Subcutaneous adipose tissue (tissue), 4 donors: ENCODE results near the gene NAV2. TPM values are rescaled to one million over a fixed set of nuclear protein-coding genes. Genes with fewer than 3 reads are reported as not detected.

Experiments used
- CTCF ChIP-seq: fragments of 450-650 bp; IDR thresholded peaks from one replicate; pipeline ENCODE4 v1.5.1; 2016; ENCODE audit warnings: low read depth, mild to moderate bottlenecking, control low read depth, antibody characterized with exemption, moderate library complexity
- total RNA-seq, 4 donors: library from RNA; depleted of rRNA; stranded (reverse); fragments of >200 nt; gene quantifications; one replicate each; pipeline ENCODE4 v1.1.0, GENCODE V29; 2016

NAV2 gene
- total RNA-seq, 4 donors from 2014 or later, result 13.6 to 31.5 (median 27.8) TPM

- TF ChIP-seq CTCF, result no peak
Measured at GRCh38 chr11:19816817-19817216, 104.2 kb downstream of the NAV2 start.

GRCh38 chr11:19817265-19817851 lies 104.7 kb downstream of the NAV2 start:
- TF ChIP-seq CTCF, result no peak

- no peak for TF ChIP-seq CTCF
Measured at GRCh38 chr11:19817870-19818269, 105.2 kb downstream of the NAV2 start.

GRCh38 chr11:19818619-19819018 lies 106.0 kb downstream of the NAV2 start:
- TF ChIP-seq CTCF, result no peak

- no peak for TF ChIP-seq CTCF
Measured at GRCh38 chr11:19819148-19819547, 106.5 kb downstream of the NAV2 start.

GRCh38 chr11:19820100-19820499 lies 107.5 kb downstream of the NAV2 start:
- TF ChIP-seq CTCF, result no peak

GRCh38 chr11:19821412-19821875 lies 108.8 kb downstream of the NAV2 start:
- no peak for TF ChIP-seq CTCF
